ENCODE data around the gene SEC16A.

- TF ChIP-seq, protein P1, sequence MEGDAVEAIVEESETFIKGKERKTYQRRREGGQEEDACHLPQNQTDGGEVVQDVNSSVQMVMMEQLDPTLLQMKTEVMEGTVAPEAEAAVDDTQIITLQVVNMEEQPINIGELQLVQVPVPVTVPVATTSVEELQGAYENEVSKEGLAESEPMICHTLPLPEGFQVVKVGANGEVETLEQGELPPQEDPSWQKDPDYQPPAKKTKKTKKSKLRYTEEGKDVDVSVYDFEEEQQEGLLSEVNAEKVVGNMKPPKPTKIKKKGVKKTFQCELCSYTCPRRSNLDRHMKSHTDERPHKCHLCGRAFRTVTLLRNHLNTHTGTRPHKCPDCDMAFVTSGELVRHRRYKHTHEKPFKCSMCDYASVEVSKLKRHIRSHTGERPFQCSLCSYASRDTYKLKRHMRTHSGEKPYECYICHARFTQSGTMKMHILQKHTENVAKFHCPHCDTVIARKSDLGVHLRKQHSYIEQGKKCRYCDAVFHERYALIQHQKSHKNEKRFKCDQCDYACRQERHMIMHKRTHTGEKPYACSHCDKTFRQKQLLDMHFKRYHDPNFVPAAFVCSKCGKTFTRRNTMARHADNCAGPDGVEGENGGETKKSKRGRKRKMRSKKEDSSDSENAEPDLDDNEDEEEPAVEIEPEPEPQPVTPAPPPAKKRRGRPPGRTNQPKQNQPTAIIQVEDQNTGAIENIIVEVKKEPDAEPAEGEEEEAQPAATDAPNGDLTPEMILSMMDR (IDR thresholded peaks at IDR 0.05), result no peak
- TF ChIP-seq EP300 (IDR thresholded peaks at IDR 0.05), result no peak
- no peak for TF ChIP-seq POLR2A (IDR thresholded peaks at IDR 0.05)
These were observed 78.1 kb downstream of the SEC16A start for GRCh38 chr9:136404801-136405136.

All from suprapubic skin (tissue), 3 donors.